ENCODE data around the gene GATA2.

GATA2 gene

GRCh38 chr3:128472449-128473179, 20.4 kb downstream of the GATA2 start:
- no peak for DNase-seq

- no peak for DNase-seq
These were observed 21.3 kb downstream of the GATA2 start for GRCh38 chr3:128471720-128472119.

DNA sequence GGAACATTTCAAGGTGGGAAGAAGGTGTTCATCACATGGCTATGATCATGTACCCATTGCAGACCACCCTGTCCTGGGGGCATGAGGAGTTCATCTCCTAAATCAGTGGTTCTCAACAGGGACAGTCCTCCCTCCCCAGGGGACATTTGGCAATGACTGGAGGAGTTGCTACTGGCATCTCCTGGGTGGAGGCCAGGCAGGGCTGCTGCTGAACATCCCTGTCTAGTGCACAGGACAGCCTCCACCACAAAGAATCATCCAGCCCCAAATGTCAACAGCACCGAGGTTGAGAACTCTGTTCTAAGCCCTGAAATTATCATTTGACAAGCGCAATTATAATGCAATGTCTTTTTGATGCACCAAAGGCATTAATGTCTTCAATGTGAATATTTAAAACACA, 21.9 kb downstream of the GATA2 start:
- DNase-seq, result no peak

GRCh38 chr3:128470134-128470899, 22.7 kb downstream of the GATA2 start:
- DNase-seq, result no peak

DNA sequence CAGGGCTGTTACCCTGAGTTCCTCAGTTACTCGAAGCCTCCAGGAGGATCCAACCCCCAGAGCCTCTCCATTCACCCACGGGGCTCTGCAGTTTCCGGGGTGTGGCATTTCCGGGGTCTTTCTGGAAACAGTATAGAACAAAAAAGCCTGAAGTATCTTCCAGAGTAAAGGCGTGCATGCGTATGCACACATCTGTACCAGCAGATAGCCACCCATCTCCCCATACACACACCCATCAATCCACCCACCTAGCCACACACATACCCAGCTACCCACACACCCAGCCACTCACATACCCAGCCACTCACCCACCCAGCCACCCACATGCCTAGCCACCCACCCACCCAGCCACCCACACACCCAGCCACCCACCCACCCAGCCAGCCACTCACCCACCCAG, 23.4 kb downstream of the GATA2 start:
- DNase-seq, result no peak

- DNase-seq, result no peak
These were observed 24.0 kb downstream of the GATA2 start for GRCh38 chr3:128468791-128469527.

DNA sequence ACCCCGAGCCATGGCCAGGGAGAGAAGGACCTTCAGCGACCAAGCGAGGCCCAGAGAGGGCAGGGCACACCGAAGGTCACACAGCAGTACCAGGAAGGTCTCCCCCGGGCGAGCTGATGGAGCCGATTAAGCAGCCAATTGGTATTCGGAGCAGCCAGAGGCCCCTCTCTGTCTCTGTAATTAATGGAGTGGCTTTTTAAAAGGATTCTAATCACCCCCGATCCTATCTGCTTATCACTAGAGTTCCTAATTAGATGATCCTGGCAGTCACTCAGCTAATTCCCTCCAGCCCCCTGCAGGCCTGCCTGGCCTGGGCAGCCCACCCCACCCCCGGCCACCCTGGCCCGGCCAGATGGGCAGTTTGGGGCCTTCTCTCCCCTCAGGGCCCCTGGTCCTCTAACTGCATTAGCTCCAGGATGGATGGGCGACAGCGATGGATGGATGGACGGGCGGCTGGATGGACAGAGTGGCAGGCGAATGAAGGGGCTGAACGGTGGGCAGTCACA, 24.7 kb downstream of the GATA2 start:
- DNase-seq, result no peak

GRCh38 chr3:128466840-128467541, 26.0 kb downstream of the GATA2 start, which contains the start of gene DNAJB8:
Gene DNAJB8, minus strand, starts transcription at chr3:128466890. Its CDS starts 3,645 bp downstream, at chr3:128463245.
- DNase-seq, result peak; percentile 59

GRCh38 chr3:128464702-128465101, 28.3 kb downstream of the GATA2 start:
- no peak for DNase-seq

DNA sequence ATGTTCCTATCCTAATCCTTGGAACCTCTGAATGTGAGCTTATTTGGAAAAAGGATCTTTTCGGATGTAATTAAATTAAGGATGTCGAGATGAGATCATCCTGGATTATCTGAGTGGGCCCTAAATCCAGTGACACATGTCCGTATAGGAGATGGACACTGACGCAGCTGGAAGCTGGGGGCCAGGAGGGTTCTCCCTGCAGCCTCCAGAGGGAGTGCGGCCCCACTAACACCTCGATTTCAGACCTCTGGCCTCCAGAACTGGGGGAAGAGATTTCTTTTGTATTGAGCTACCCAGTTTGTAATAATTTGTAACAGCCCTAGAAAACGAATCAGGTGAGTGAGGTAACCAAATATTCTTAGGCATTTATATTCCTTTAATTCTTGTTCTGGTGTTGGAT, 28.8 kb downstream of the GATA2 start:
- DNase-seq, result no peak

DNA sequence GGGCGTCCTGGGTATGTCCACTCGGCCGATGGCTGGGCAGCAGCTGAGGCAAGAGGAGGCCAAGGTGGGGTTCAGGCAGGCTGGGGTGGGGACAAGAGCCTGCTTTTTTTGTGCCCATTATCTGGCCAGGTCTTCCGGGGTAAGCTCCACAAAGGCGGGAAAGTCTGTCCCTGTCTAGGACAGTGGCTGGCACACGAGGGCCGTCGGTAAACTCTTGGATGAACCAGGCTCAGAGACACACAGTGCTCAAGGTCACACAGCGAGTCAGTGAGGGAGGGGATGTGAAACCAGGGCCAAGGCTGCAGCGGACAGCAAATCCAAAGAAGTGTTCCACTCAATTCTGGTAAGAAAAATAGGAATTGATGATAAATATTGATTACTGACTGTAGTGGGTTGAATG, 29.2 kb downstream of the GATA2 start:
- no peak for DNase-seq

GRCh38 chr3:128463354-128463753, 29.6 kb downstream of the GATA2 start:
- no peak for DNase-seq

- no peak for DNase-seq
These were observed 30.1 kb downstream of the GATA2 start for GRCh38 chr3:128462931-128463330.

- DNase-seq, result no peak
These were observed 30.6 kb downstream of the GATA2 start for GRCh38 chr3:128462341-128462910.

- DNase-seq, result no peak
These were observed 31.3 kb downstream of the GATA2 start for GRCh38 chr3:128461731-128462130.

GRCh38 chr3:128459461-128459820, 33.6 kb downstream of the GATA2 start:
- DNase-seq, result no peak

- no peak for DNase-seq
These were observed 34.1 kb downstream of the GATA2 start for GRCh38 chr3:128458746-128459460.

- DNase-seq, result no peak
These were observed 35.1 kb downstream of the GATA2 start for GRCh38 chr3:128457937-128458336.

DNA sequence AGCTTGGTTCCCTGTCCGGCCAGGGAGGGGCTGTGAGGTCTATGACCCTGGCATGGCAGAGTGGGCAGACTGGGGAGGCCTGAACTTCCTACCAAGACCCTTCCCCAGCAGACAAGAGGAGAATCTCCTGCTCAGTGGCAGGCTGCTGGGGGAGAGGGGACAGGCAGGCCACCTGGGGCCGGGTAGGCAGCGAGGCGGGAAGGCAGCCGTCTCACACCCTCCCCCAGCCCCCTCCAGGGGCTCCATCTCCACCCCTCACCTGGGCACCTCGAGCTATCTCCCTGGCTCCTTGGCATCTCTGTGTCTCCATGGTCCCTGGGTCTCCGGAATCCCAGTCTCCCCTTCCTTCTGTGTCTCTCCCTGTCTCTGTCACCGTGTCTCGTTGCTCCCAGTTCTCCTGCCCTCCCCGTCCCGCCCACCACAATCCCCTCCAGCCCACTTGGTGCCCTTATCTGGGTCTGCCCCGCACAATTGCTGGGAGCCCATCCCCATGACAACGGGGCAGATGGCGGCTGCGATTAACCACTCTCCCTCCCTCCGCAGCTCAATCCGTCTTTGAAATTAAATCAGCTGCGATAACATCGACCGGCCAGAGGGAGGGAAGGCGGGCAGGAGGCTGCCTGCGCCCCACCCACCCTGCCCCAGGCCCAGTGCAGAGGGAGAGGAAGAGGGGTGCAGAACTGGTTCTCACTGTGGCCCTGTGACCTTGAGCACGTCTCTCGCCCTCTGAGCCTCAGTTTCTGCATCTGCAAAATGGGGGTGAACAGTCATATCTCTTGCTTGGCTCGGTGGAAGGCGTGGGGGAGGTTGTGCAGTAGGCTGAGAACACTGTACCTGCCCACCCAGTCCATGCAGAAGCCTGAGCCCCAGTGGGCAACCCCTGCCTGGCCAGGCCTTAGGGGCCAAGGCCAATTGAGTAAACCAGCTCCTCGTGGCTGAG, 36.0 kb downstream of the GATA2 start:
- no peak for DNase-seq

Measured in stimulated activated CD8-positive, alpha-beta memory T cell treated with anti-CD3 and anti-CD28 coated beads, Interleukin-4, amount 100 ng/mL, for 48 hours (primary cell).